ENCODE data around the gene LCAT.

DNA sequence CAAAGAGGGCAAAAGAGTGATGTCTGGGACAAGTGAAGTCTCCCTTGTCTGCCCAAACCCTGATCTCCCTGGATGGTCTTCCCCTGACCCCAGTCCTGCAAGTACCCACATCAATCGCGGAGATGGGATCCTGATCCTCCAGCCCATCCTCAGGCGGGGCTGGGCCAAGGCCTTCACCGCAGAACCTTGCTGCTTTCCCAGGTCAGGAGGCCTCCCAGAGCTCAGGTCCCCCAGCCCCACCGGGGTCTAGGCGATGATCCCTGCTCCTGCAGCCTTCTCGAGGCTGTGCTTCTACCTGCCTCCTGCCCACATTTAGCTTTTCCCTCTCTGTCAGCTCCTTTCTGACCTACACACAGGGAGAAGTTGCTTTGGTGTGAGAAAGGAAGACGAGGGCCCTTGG, 18.2 kb upstream of the LCAT start:
- TF ChIP-seq, protein P1, sequence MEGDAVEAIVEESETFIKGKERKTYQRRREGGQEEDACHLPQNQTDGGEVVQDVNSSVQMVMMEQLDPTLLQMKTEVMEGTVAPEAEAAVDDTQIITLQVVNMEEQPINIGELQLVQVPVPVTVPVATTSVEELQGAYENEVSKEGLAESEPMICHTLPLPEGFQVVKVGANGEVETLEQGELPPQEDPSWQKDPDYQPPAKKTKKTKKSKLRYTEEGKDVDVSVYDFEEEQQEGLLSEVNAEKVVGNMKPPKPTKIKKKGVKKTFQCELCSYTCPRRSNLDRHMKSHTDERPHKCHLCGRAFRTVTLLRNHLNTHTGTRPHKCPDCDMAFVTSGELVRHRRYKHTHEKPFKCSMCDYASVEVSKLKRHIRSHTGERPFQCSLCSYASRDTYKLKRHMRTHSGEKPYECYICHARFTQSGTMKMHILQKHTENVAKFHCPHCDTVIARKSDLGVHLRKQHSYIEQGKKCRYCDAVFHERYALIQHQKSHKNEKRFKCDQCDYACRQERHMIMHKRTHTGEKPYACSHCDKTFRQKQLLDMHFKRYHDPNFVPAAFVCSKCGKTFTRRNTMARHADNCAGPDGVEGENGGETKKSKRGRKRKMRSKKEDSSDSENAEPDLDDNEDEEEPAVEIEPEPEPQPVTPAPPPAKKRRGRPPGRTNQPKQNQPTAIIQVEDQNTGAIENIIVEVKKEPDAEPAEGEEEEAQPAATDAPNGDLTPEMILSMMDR (IDR thresholded peaks at IDR 0.05) = no peak
- no peak for TF ChIP-seq POLR2A (IDR thresholded peaks at IDR 0.05)
